Stimulated activated CD4-positive, alpha-beta T cell treated with anti-CD3 and anti-CD28 coated beads, Interleukin-2, amount 100 ng/mL, for 24 hours (primary cell): ENCODE data around the gene ATP11A.
"Not testable (repeated sequence)": the region's sequence is repeated elsewhere in the genome, so short reads cannot be mapped to it uniquely, and the experiment has no call there.

Experiments used
- DNase-seq, 2 donors: peaks; one replicate each; pipeline ENCODE4 v3.0.0-alpha.2; 2020

Gene ATP11A

GRCh38 chr13:112779856-112780604, 90.2 kb downstream of the ATP11A start:
- DNase-seq, result no peak

DNA sequence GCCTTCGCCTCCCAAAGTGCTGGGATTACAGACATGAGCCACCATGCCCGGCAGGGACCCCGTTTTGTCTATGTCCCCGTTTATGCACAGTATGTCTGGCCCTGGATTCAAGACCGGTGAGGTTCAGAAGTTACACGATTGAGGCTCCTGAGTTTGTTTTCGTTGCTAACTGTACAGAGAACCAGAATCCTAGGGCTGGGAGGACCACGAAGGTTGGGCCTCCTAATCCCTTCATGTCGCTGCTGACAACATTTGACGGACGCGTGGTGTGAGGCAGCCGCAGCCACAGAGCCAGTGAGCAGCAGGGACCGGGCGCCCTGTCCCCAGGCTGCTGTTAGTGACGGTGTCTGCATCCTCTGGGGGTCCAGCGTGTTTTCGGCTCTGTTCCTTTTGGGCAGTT, 91.4 kb downstream of the ATP11A start:
- DNase-seq, result no peak

- DNase-seq, result no peak
Observed at GRCh38 chr13:112781881-112782361, 92.1 kb downstream of the ATP11A start.

DNA sequence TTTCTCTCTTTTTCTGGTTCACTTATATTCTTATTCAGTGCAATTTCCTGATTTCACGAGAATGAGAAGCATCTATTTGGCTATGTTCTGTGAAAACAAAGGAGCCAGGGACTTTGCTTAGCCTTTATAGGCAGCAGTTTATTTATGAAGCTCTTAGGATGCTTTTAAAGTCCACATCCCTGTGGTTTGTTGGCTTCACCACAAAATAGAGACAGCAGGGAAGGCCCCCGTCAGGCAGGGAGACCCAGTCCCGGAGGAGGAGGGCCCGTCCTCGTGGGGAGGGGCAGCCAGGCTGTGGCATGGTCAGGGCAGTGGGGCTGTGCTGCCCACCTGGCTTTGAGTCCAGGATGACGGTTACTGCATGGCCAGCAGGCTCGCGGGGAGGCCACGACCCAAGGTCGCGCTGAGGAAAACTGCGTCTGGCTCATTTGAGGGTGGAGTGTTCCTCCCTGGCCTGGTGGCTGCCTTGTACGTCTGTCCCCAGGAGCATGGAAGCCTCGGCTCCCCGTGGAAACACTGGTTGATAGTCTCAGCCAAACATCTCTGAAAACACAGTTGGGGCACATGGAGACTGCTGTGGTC, 92.7 kb downstream of the ATP11A start:
- no peak for DNase-seq

GRCh38 chr13:112783135-112783977, 93.5 kb downstream of the ATP11A start:
- no peak for DNase-seq

- DNase-seq, result no peak
Observed at GRCh38 chr13:112783978-112784371, 94.1 kb downstream of the ATP11A start.

DNA sequence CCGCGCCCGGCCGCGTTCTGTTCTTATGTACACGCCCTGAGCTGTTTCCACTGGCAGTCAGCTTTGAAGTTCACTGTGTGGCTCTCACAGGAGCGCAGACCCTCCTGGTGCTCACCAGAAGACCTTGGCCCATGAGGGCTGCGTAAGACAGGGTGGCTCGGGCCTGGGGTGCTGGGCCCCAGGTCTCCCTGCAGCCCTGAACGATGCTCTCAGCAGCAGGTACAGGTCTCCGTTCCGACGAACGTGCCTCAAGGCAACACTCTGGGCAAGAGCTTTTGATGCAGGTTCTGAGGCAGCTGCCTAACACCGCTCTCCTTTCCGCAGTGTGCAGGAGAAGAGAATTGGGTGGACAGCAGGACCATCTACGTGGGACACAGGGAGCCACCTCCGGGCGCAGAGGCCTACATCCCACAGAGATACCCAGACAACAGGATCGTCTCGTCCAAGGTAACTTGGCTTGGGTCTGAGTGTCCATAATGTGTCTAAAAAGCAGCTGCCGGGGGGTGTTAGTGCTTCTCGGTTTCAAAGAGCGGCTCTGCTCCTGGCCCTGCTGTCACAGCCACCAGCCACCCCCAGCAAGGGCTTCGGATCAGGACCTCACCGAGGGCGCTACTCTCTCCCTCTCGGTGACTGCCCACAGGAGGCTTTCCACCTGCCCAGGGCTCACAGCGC, 95.1 kb downstream of the ATP11A start:
- no peak for DNase-seq

GRCh38 chr13:112785483-112785856, 95.6 kb downstream of the ATP11A start:
- no peak for DNase-seq

DNA sequence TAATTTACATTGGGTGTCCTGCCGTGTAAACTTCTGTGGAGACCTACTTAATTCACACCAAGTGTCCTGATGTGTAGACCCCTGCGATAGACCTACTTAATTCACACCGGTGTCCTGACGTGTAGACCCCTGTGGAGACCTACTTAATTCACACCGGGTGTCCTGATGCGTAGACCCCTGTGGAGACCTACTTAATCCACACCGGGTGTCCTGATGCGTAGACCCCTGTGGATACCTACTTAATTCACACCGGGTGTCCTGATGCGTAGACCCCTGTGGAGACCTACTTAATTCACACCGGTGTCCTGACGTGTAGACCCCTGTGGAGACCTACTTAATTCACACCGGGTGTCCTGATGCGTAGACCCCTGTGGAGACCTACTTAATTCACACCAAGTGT, 97.0 kb downstream of the ATP11A start:
- DNase-seq, result not testable (repeated sequence)

DNA sequence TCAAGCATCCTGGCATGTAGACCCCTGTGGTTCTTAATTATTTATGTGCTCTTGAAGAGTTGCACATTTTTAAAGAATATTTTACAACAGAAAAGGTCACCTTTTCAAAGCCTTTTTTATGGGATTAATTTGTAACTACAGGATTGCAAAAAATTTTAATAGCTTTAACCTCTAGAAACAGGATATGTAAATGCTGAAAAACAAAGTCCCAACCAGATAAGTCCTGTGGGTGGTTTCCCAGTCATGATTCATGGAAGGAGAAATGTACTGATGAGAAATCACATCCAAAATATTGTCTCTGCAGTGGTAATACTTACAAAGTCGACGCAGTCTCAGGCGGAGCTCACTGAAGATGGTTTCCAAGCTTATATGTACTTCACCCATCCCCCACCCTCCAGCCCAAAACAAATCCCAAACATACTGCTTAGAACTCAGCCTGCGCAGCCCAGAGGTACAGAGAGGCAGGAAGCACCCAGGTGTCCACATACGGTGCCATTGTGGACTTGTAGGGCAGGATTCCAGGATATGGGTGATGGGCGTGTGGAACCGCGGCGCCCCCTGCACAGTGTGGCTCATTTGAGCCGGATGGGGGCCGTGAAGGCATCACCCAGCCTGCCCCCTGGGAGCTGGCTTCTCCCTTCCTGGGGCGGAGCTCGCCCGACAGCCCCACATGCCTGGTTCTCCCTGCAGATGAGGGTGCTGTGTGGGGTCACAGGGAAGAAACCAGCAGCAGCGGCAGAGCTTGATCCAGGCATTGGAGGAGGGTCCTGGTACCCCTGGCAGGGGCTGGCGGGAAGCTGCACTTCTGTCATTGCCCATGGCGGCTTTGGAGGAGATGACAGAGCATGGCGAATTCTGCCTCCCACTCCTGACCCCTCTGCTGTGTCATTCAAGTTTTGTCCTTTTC, 101.2 kb downstream of the ATP11A start:
- DNase-seq, result no peak

- no peak for DNase-seq
Observed at GRCh38 chr13:112791663-112792440, 102.0 kb downstream of the ATP11A start.

- no peak for DNase-seq
Observed at GRCh38 chr13:112792511-112792910, 102.7 kb downstream of the ATP11A start.

GRCh38 chr13:112793545-112794445, 104.0 kb downstream of the ATP11A start:
- DNase-seq, result no peak

- no peak for DNase-seq
Observed at GRCh38 chr13:112795277-112795676, 105.4 kb downstream of the ATP11A start.

DNA sequence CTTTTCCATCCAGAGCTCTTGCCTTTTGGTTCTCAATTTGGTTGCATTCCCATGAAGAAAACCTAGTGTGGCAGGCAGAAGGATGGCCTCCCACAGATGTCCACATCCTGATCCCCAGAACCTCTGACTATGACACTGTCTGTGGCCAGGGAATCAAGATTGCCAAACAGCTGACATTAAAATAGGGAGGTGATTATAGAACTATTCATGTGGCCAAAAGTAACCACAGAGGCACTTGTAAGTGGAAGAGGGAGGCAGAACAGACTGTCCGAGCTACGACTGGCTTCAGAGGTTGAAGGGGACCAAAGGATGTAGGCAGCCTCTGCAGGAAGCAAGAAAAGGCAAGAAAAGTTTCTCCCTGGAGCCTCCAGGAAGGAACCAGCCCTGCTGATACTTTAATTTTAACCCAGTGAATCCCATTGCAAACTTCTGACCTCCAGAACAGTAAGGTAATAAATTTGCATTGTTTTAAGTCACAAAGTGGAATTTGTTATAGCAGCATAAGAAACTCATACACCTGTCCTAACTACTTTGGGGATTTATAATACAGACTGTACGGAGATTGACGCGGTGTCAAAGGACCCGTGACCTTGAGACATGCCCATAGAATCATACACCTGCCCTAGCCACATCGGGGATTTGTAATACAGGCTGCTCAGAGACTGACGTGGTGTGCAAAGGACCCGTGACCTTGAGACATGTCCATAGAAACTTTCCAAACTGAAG, 106.5 kb downstream of the ATP11A start:
- DNase-seq, result no peak

DNA sequence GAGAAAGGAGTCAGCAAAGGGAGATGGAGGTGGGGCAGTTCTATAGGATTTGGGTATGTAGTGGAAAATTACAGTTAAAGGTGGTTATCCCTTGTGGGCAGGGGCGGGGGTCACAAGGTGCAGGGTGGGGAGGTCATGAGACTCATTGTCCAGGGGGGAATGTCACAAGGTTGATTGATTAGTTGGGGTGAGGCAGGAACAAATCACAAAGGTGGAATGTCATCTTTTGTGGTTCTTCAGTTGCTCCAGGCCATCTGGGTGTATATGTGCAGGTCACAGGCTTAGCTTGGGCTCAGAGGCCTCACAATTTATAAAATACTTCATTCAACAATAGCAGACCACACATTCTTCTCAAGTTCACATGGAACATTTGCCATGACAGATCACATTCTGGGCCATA, 109.6 kb downstream of the ATP11A start:
- no peak for DNase-seq

DNA sequence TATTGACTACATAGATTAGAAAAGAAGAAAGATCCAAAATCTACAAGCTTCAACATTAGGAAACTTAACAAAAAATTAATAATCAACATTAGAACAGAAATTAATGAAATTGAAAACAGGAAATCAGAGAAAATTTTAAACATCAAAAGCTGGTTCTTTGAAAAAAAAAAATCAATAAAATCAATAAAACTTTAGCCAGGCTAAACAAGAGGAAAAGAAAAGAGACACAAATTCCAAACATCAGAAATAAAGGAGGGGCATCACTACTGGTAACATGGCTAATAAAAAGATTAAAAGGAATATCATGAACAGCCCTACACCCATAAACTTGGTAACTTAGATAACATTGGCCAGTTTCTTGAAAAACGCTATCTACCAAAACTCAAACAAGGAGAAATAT, 110.2 kb downstream of the ATP11A start:
- DNase-seq, result no peak

DNA sequence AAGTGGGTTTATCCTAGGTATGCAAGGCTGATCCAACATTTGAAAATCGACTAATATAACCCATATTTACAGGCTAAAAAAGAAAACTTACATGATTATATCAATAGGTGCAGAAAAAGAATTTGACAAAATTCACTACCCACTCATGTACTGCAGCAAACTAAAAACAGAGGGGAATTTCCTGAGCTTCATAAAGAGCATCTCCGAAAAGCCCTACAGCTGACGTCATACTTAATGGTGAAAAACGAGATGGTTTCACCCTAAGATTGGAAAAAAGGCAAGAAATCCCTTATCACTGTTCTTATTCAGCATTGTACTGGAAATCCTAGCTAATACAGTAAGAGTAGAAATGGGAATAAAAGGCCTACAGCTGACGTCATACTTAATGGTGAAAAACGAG, 111.0 kb downstream of the ATP11A start:
- DNase-seq, result not testable (repeated sequence)

DNA sequence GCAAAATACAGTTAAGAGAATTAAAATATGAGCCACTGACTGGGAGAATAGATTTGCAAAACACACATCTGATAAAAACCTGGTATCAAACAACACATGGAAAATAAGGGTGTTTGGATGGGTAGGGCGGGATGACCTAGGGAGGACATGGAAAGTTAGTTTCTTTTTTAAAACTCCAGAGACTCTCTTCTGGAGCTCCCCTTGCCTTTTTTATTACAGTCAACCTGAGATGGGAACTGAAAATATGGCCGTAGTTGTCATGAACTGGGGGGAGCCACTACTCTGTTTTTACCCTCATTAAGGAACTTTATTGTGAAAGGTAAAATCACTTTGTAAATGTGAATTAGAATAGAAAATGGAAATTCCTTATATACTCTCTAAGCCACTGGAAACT, 113.0 kb downstream of the ATP11A start:
- no peak for DNase-seq
